IMR-90 (cell line): ENCODE data around the gene HOXC5. TPM values are rescaled to one million over a fixed set of nuclear protein-coding genes. Genes with fewer than 3 reads are reported as not detected.

ENCODE experiments used
- ATAC-seq: fragments of 200-7000 bp; cut with Tn5 transposase; 2 replicates; pipeline ENCODE4 v1.9.1; 2020; ENCODE audit warnings: low read depth, mild to moderate bottlenecking, moderate library complexity
- BruUV-seq: library from RNA; stranded (reverse); fragments of 400-500 nt; replicated peaks from 2 replicates; lab custom pipeline; 2021; lab: Mats Ljungman, UMichigan
- CTCF ChIA-PET: fragments of 300-600 bp; formaldehyde crosslinking; extraction: SDS; loops from one replicate; lab custom pipeline; 2021; ENCODE audit warnings: antibody characterized with exemption; lab: Yijun Ruan, JAX
- POLR2A ChIA-PET: fragments of 300-600 bp; sonication (Branson Sonifier 250); formaldehyde crosslinking; loops from one replicate; lab custom pipeline; 2022; ENCODE audit warnings: antibody characterized with exemption; ENCODE audit not compliant: unreplicated experiment; lab: Charles Lee
- DNase-seq: peaks from one replicate; pipeline ENCODE4 v3.0.0; 2013
- H2AFZ ChIP-seq: replicated peaks from 2 replicates; pipeline ENCODE3; 2013; ENCODE audit warnings: low read length, mild to moderate bottlenecking; ENCODE audit not compliant: poor library complexity
- H2AK5ac ChIP-seq: 2 replicates; pipeline ENCODE4 v1.6.1; 2013; ENCODE audit warnings: low read depth, low read length, inconsistent platforms
- H2AK9ac ChIP-seq: replicated peaks from 2 replicates; pipeline ENCODE3; 2013; ENCODE audit warnings: mild to moderate bottlenecking, low read depth, low read length, moderate library complexity; ENCODE audit not compliant: poor library complexity
- H2BK120ac ChIP-seq: 2 replicates; pipeline ENCODE4 v1.6.1; 2013; ENCODE audit warnings: low read depth, low read length, inconsistent platforms
- H2BK15ac ChIP-seq: 3 replicates; pipeline ENCODE4 v1.6.1; 2013; ENCODE audit warnings: low read depth, low read length, inconsistent platforms
- H2BK20ac ChIP-seq: 2 replicates; pipeline ENCODE4 v1.6.1; 2013; ENCODE audit warnings: low read depth, mild to moderate bottlenecking, inconsistent platforms, low read length, moderate library complexity
- H2BK5ac ChIP-seq: 2 replicates; pipeline ENCODE4 v1.6.1; 2013; ENCODE audit warnings: mild to moderate bottlenecking, low read depth, low read length, inconsistent platforms; ENCODE audit not compliant: poor library complexity, severe bottlenecking
- H3K14ac ChIP-seq: replicated peaks from 2 replicates; pipeline ENCODE4 v1.6.1; 2013; ENCODE audit warnings: low read depth, low read length, inconsistent platforms
- H3K18ac ChIP-seq: 2 replicates; pipeline ENCODE4 v1.6.1; 2013; ENCODE audit warnings: low read depth, low read length, control low read depth
- H3K23ac ChIP-seq: 2 replicates; pipeline ENCODE4 v1.6.1; 2013; ENCODE audit warnings: low read depth, low read length, inconsistent platforms
- H3K27ac ChIP-seq: 2 replicates; pipeline ENCODE4 v1.5.1; 2013; ENCODE audit warnings: mild to moderate bottlenecking, control low read depth, low read length; ENCODE audit not compliant: insufficient read depth
- H3K27me3 ChIP-seq: 2 replicates; pipeline ENCODE4 v1.6.1; 2013; ENCODE audit warnings: low read length; ENCODE audit not compliant: control insufficient read depth, insufficient read depth
- H3K36me3 ChIP-seq: 2 replicates; pipeline ENCODE4 v1.6.1; 2013; ENCODE audit warnings: low read length, mixed read lengths; ENCODE audit not compliant: control insufficient read depth, insufficient read depth
- H3K4ac ChIP-seq: 2 replicates; pipeline ENCODE4 v1.6.1; 2013; ENCODE audit warnings: low read depth, low read length, inconsistent platforms
- H3K4me1 ChIP-seq: 2 replicates; pipeline ENCODE4 v1.6.1; 2013; ENCODE audit warnings: low read length, mixed read lengths; ENCODE audit not compliant: control insufficient read depth, insufficient read depth
- H3K4me2 ChIP-seq: 2 replicates; pipeline ENCODE4 v1.6.1; 2013; ENCODE audit warnings: low read depth, mild to moderate bottlenecking, control low read depth, low read length, moderate library complexity
- H3K4me3 ChIP-seq: 2 replicates; pipeline ENCODE4 v1.5.1; 2013; ENCODE audit warnings: low read depth, mild to moderate bottlenecking, control low read depth, low read length, moderate library complexity; ENCODE audit not compliant: insufficient read depth
- H3K56ac ChIP-seq: 2 replicates; pipeline ENCODE4 v1.6.1; 2013; ENCODE audit warnings: low read length, inconsistent platforms; ENCODE audit not compliant: insufficient read depth; ENCODE audit errors: extremely low read depth
- H3K79me1 ChIP-seq, 2 experiments: 2 replicates each; pipeline ENCODE4 v1.6.1; 2013; ENCODE audit warnings: low read length in 2 of 2, inconsistent platforms in 1 of 2, low read depth in 1 of 2
- H3K9ac ChIP-seq: 2 replicates; pipeline ENCODE4 v1.6.1; 2013; ENCODE audit warnings: low read depth, low read length, control low read depth
- H3K9me1 ChIP-seq: 2 replicates; pipeline ENCODE4 v1.6.1; 2013; ENCODE audit warnings: low read length, inconsistent platforms; ENCODE audit not compliant: insufficient read depth
- H3K9me3 ChIP-seq: 2 replicates; pipeline ENCODE4 v1.6.1; 2013; ENCODE audit warnings: low read length; ENCODE audit not compliant: control insufficient read depth, insufficient read depth
- H4K20me1 ChIP-seq: 2 replicates; pipeline ENCODE4 v1.6.1; 2013; ENCODE audit warnings: low read length, inconsistent platforms; ENCODE audit not compliant: insufficient read depth
- H4K5ac ChIP-seq: 2 replicates; pipeline ENCODE4 v1.6.1; 2013; ENCODE audit warnings: mild to moderate bottlenecking, low read depth, low read length, control low read depth
- H4K8ac ChIP-seq, 2 experiments: 2 replicates each; pipeline ENCODE4 v1.6.1; 2013; ENCODE audit warnings: low read depth in 2 of 2, low read length in 2 of 2, control low read depth in 1 of 2, inconsistent platforms in 1 of 2
- H4K91ac ChIP-seq: 2 replicates; pipeline ENCODE4 v1.6.1; 2013; ENCODE audit warnings: low read depth, low read length, inconsistent platforms; ENCODE audit not compliant: insufficient read depth
- BHLHE40 ChIP-seq: fragments of 150-350 bp; IDR thresholded peaks from 2 replicates; pipeline ENCODE4 v1.6.1; 2016; ENCODE audit warnings: mild to moderate bottlenecking, low read depth, low read length
- CEBPB ChIP-seq: IDR thresholded peaks from 2 replicates; pipeline ENCODE4 v1.6.1; 2012; ENCODE audit warnings: low read depth, low read length, improper control_type of control experiment
- CHD1 ChIP-seq: IDR thresholded peaks from 2 replicates; pipeline ENCODE4 v1.6.1; 2012; ENCODE audit warnings: low read depth, low read length, improper control_type of control experiment
- CTCF ChIP-seq: conservative IDR thresholded peaks from 2 replicates; pipeline ENCODE4 v1.5.1; 2012; ENCODE audit warnings: mild to moderate bottlenecking, low read depth, low read length, improper control_type of control experiment
- ELK1 ChIP-seq: fragments of 150-350 bp; IDR thresholded peaks from 2 replicates; pipeline ENCODE4 v1.6.1; 2016; ENCODE audit warnings: low read depth, mild to moderate bottlenecking, low read length, moderate library complexity, borderline replicate concordance
- FOS ChIP-seq: fragments of 150-350 bp; IDR thresholded peaks from 2 replicates; pipeline ENCODE4 v1.6.1; 2016; ENCODE audit warnings: low read depth, low read length
- MAFK ChIP-seq: IDR thresholded peaks from 2 replicates; pipeline ENCODE4 v1.6.1; 2012; ENCODE audit warnings: low read depth, low read length, improper control_type of control experiment
- MAZ ChIP-seq: IDR thresholded peaks from 2 replicates; pipeline ENCODE4 v1.6.1; 2012; ENCODE audit warnings: low read depth, mild to moderate bottlenecking, low read length, improper control_type of control experiment, moderate library complexity, borderline replicate concordance
- MXI1 ChIP-seq: IDR thresholded peaks from 2 replicates; pipeline ENCODE4 v1.6.1; 2012; ENCODE audit warnings: low read depth, mild to moderate bottlenecking, low read length, moderate library complexity, borderline replicate concordance
- NFE2L2 ChIP-seq: fragments of 150-350 bp; IDR thresholded peaks from 2 replicates; pipeline ENCODE4 v1.6.1; 2016; ENCODE audit warnings: low read depth, mild to moderate bottlenecking, low read length
- POLR2A ChIP-seq: IDR thresholded peaks from 2 replicates; pipeline ENCODE4 v1.6.1; 2012; ENCODE audit warnings: mild to moderate bottlenecking, low read depth, low read length
- RAD21 ChIP-seq: IDR thresholded peaks from 2 replicates; pipeline ENCODE4 v1.6.1; 2012; ENCODE audit warnings: low read length, improper control_type of control experiment
- RCOR1 ChIP-seq: IDR thresholded peaks from 2 replicates; pipeline ENCODE4 v1.6.1; 2012; ENCODE audit warnings: mild to moderate bottlenecking, low read length, improper control_type of control experiment; ENCODE audit not compliant: insufficient replicate concordance
- RFX5 ChIP-seq: IDR thresholded peaks from 2 replicates; pipeline ENCODE4 v1.8.0; 2012; ENCODE audit warnings: low read depth, mild to moderate bottlenecking, low read length, moderate library complexity
- SMC3 ChIP-seq: fragments of 150-350 bp; IDR thresholded peaks from 2 replicates; pipeline ENCODE4 v1.6.1; 2016; ENCODE audit warnings: low read depth, mild to moderate bottlenecking, antibody characterized with exemption, low read length, moderate library complexity
- USF2 ChIP-seq: fragments of 150-350 bp; IDR thresholded peaks from 2 replicates; pipeline ENCODE4 v1.6.1; 2017; ENCODE audit warnings: mild to moderate bottlenecking, antibody characterized with exemption, low read length, low read depth
- WGBS, 2 experiments: methylation state at CpG; one replicate each; pipeline versions ENCODE4 v1.1.5 to v1.1.7; 2013; ENCODE audit warnings: missing lambda C conversion rate in 2 of 2; ENCODE audit not compliant: insufficient read length in 1 of 2; ENCODE audit errors: extremely low coverage in 2 of 2; 5-methylcytosine and 5-hydroxymethylcytosine counted together
- dilution Hi-C: fragments of 300-500 bp; cut with HindIII; formaldehyde crosslinking; loops from one replicate; pipeline ENCODE4 v1.14.3; 2018; ENCODE audit warnings: low sequenced_read_pairs; ENCODE audit not compliant: unreplicated experiment
- in situ Hi-C: fragments of 300-500 bp; cut with MboI; formaldehyde crosslinking; loops from 3 replicates; pipeline ENCODE4 v1.14.3; 2019; ENCODE audit warnings: low sequenced_read_pairs, inconsistent platforms, mixed read lengths
- intact Hi-C: fragments of 100-400 bp; cut with micrococcal nuclease; formaldehyde crosslinking; loops from 2 replicates; pipeline ENCODE4 v1.10.0; 2022
- polyA plus RNA-seq, 3 experiments: library from polyadenylated mRNA; depleted of rRNA; stranded (reverse); fragments of >200 nt; gene quantifications; 2 replicates each; pipeline ENCODE4 v1.2.3, GENCODE V29; 2012; ENCODE audit warnings: low replicate concordance in 1 of 3
- total RNA-seq: library from RNA; depleted of rRNA; stranded (reverse); fragments of >200 nt; gene quantifications from 2 replicates; pipeline ENCODE4 v1.2.3, GENCODE V29; 2012

HOXC5 gene
- total and polyA plus RNA-seq, 2 of the 4 experiments (the other 2 are of a cell fraction) = not detected

GRCh38 chr12:54002278-54002914 is 30.5 kb upstream of the HOXC5 start:
- no peaks in the 10 kb centered on the region for H3K4me1 ChIP-seq
- ChIA-PET CTCF (no interaction called here), POLR2A (no interaction called here)
- DNase-seq = no peak
- H3K9me3 ChIP-seq = peaks cover 8% of the 10 kb centered on the region; the same call in 1 of the 2 replicates
- H2BK120ac ChIP-seq = no peak overlapping the region
- no peak overlapping the region for H2BK15ac ChIP-seq
- H3K9ac ChIP-seq = no peak overlapping the region
- H4K8ac ChIP-seq = no peak overlapping the region
- dilution Hi-C loops = no loop called here
- ATAC-seq = no peak
- H3K79me1 ChIP-seq = no peaks in the 10 kb centered on the region
- no peak overlapping the region for H2BK20ac ChIP-seq
- H4K5ac ChIP-seq = no peak overlapping the region
- no peak overlapping the region for H3K27ac ChIP-seq
- H3K4ac ChIP-seq = no peak overlapping the region
- H2AK5ac ChIP-seq = no peak overlapping the region
- H3K9me1 ChIP-seq = no peaks in the 10 kb centered on the region
- no peak for TF ChIP-seq MAZ
- no peak for TF ChIP-seq USF2
- no peak for TF ChIP-seq CEBPB
- no peak for TF ChIP-seq NFE2L2
- TF ChIP-seq MXI1 = no peak
- no peak for TF ChIP-seq RAD21
- no peak for TF ChIP-seq FOS
- TF ChIP-seq POLR2A = no peak
- no peak for TF ChIP-seq ELK1
- no peak for TF ChIP-seq RCOR1
- no peak for TF ChIP-seq CTCF
- TF ChIP-seq CHD1 = no peak
- no peak for TF ChIP-seq BHLHE40
- TF ChIP-seq SMC3 = no peak
- TF ChIP-seq MAFK = no peak
- no peak for TF ChIP-seq RFX5
- no peak overlapping the region for H2AK9ac ChIP-seq
- H3K27me3 ChIP-seq = peaks cover 96% of the 10 kb centered on the region
- no peak overlapping the region for H3K18ac ChIP-seq
- H4K91ac ChIP-seq = no peak overlapping the region
- no peak overlapping the region for H2AFZ ChIP-seq
- H3K14ac ChIP-seq = no peak overlapping the region
- H3K56ac ChIP-seq = no peak overlapping the region
- no peak overlapping the region for H3K4me2 ChIP-seq
- no CpG with 5 or more reads among the region's 19 CpGs for WGBS, 2 experiments
- H3K23ac ChIP-seq = no peak overlapping the region
- intact Hi-C loops = loop anchor here (10.0 kb wide), 1 partner anchor 298 kb away; no protein-coding TSS in a partner anchor
- no peaks in the 10 kb centered on the region for H4K20me1 ChIP-seq
- H2BK5ac ChIP-seq = no peak overlapping the region
- BruUV-seq = no TSS peak
- in situ Hi-C loops = no loop called here
- H3K36me3 ChIP-seq = no peaks in the 10 kb centered on the region
- H3K4me3 ChIP-seq = no peak overlapping the region
